ENCODE results near the gene TPX2. TPM values are rescaled to one million over a fixed set of nuclear protein-coding genes. Genes with fewer than 3 reads are reported as not detected.

The TPX2 gene
- total RNA-seq, 2 experiments from 2014 or later: 137 to 179 TPM

DNA sequence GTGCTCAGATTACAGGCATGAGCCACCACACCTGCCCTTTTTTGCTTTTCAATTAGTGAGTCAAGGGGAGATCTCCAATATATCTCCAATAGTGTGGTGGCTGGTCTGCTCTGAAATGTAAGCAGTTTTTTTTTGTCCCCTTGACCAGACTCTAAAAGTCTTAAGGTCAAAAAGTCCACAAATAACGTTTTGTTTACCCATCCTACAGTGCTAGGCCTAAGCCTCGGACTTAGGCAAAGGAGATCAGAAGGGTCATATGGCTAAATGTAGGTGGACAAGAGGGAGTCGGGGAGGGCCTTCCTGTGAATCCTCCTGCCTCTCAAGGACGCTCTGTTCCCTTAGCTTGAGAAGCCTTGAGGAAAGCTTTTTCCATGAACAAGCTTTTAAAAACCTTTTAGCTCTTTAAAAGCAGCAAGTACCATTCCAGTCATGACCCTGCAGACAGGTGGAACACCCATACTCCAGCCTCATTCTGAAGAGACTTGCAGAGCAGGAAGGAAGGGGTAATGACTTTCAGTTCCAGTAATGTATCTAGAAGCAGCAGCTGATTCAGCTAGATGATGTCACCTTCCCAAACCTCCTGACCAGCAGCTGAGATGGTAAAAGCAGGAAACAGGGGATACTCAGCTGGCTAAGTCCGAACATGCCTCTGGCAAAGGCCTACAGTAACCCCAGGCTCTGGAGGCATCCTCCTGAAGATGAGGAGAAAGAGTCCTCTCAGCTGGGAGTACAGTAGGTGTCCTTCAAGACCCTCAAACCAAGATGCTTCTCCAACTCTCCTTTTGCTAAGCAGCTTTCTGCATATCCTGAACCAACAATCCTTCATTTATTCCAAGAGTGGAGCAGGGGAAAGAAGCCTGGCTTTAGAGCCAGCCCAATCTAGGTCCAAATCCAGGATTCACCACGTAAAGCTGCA lies 40.0 kb upstream of the TPX2 start:
- intact Hi-C loops (cut with DNase I, micrococcal nuclease): loop anchor here (1.0 to 2.0 kb wide), 4 partner anchors 18 to 24 kb away; partner anchors contain the start of gene BCL2L1 (in 1 of the 2)
- peak overlapping the region; percentile 26 for H3K4me3 Mint-ChIP-seq
- ATAC-seq (peak; percentile 93), DNase-seq (peak; percentile 46)
- H3K4me1 Mint-ChIP-seq: peaks cover 68% of the 10 kb centered on the region
- ChIA-PET POLR2A (interaction anchor here (0.8 to 1.6 kb wide), 2 partner anchors 11 to 21 kb away, joined by 3 to 5 read pairs; no protein-coding TSS in a partner anchor), CTCF (interaction anchor here (0.7 to 3.0 kb wide), 12 partner anchors 8 to 86 kb away, joined by 3 to 14 read pairs (median 4); no protein-coding TSS in a partner anchor)
- H3K36me3 Mint-ChIP-seq (ENCODE audit: low read depth): peaks cover 72% of the 10 kb centered on the region
- H3K9me3 Mint-ChIP-seq (ENCODE audit: low read depth): no peaks in the 10 kb centered on the region
- peak overlapping the region; percentile 89 for H3K27ac Mint-ChIP-seq
- no peaks in the 10 kb centered on the region for H3K27me3 Mint-ChIP-seq

DNA sequence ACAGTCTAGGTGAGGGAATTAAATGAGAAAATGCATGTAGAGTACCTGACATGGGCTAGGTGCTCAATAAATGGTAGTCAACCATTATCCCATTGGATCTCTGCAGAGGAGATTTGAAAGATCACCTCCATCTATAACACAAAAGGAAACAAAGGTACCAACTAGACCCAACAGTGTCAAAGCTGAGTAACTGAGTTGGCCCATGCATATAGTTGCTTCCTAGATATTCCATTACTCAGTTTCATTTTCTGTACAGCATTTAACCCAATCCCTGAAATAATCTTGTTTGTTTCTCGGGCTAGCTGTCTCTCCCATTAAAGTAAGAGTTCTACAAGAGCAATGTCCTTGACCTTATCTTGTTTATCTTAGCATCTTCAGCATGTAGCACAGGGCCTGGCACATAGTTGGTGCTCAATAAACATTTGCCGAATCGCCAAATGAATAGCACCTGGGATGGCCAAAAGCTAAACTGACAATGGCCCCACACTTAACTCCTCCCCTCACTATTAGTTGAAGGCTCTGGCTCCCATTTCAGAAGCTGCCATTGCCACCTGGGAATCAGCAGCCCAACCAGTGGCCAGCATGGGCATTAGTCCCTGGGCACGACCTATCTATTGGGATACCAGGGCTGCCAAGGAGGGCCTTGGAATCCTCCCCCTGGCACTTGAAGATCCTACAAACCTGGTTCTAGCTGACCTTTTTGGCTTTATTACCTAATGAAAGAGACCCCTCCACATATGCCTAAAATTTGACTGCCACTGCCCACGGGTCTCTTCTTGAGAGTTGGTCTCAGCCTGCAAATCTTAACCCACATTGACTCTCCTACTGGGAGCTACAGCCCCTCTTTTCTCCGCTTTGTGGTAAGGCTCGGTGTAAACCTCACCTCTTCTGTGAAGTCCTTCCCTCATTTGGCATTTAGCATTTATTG lies 39.0 kb upstream of the TPX2 start:
- H3K36me3 Mint-ChIP-seq (ENCODE audit: low read depth): peaks cover 77% of the 10 kb centered on the region
- DNase-seq (no peak), ATAC-seq (peak; percentile 14)
- peak overlapping the region; percentile 89 for H3K27ac Mint-ChIP-seq
- ChIA-PET CTCF (interaction anchor here (0.7 to 3.0 kb wide), 12 partner anchors 9 to 87 kb away, joined by 3 to 14 read pairs (median 4); no protein-coding TSS in a partner anchor), POLR2A (interaction anchor here (0.6 kb wide), 1 partner anchor 151 kb away, joined by 4 read pairs; no protein-coding TSS in a partner anchor)
- intact Hi-C loops (cut with DNase I, micrococcal nuclease): loop anchor here (1.0 to 2.0 kb wide), 4 partner anchors 17 to 25 kb away; partner anchors contain the start of gene BCL2L1 (in 1 of the 2)
- no peak overlapping the region for H3K4me3 Mint-ChIP-seq
- H3K9me3 Mint-ChIP-seq (ENCODE audit: low read depth): no peaks in the 10 kb centered on the region
- peaks cover 62% of the 10 kb centered on the region for H3K4me1 Mint-ChIP-seq
- H3K27me3 Mint-ChIP-seq: no peaks in the 10 kb centered on the region

DNA sequence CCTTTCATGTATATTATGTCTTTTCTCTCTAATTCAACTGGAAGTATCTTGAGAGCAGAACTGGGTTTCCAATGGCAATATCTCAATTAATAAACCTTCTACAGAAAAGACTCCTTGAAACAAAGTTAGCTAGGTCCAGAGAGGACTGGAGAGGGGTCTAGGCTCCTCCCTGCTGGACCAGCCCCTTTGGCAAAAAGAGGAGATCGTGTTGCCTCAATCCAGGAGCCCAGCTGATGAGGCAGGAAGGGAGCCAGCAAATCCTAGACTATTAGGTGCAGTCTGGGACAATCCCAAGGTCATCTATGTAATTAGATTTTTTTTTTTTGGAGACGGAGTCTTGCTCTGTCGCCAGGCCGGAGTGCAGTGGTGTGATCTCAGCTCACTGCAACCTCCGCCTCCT lies 38.3 kb upstream of the TPX2 start:
- Mint-ChIP-seq H3K36me3 (ENCODE audit: low read depth) (peaks cover 74% of the 10 kb centered on the region), H3K9me3 (ENCODE audit: low read depth) (no peaks in the 10 kb centered on the region), H3K4me1 (peaks cover 57% of the 10 kb centered on the region), H3K27ac (peak overlapping the region; percentile 89), H3K4me3 (no peak overlapping the region), H3K27me3 (no peaks in the 10 kb centered on the region)
- POLR2A ChIA-PET: interaction anchor here (0.6 kb wide), 1 partner anchor 152 kb away, joined by 4 read pairs; no protein-coding TSS in a partner anchor
- DNase-seq (no peak), ATAC-seq (no peak)
- intact Hi-C loops (cut with DNase I, micrococcal nuclease): no loop called here
- CTCF ChIA-PET: interaction anchor here (0.7 to 3.0 kb wide), 9 partner anchors 10 to 88 kb away, joined by 3 to 14 read pairs (median 5); no protein-coding TSS in a partner anchor

DNA sequence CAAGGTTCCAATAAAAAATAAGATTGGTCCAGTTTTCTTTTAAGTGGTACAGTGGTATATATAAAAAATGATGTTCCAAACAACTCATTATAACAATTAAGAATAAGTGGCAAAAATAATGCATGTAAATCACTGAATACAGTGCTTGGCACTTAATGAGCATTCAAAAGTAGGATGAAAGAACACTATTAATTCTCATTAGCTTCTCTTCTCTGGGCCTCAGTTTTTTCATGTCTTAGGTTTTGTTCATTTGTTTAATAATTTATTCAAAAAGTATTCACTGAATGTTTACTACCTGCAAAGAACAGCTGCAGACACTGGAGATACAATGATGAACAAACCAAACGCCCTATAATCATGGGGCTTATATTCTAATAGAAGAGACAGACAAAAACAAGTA lies 37.5 kb upstream of the TPX2 start:
- intact Hi-C loops (cut with DNase I, micrococcal nuclease): no loop called here
- H3K27me3 Mint-ChIP-seq: no peaks in the 10 kb centered on the region
- DNase-seq (no peak), ATAC-seq (no peak)
- no peaks in the 10 kb centered on the region for H3K9me3 Mint-ChIP-seq (ENCODE audit: low read depth)
- ChIA-PET CTCF (interaction anchor here (1.1 to 3.0 kb wide), 3 partner anchors 9 to 89 kb away, joined by 3 to 14 read pairs (median 9); no protein-coding TSS in a partner anchor), POLR2A (no interaction called here)
- peaks cover 58% of the 10 kb centered on the region for H3K4me1 Mint-ChIP-seq
- peak overlapping the region; percentile 74 for H3K27ac Mint-ChIP-seq
- no peak overlapping the region for H3K4me3 Mint-ChIP-seq
- H3K36me3 Mint-ChIP-seq (ENCODE audit: low read depth): peaks cover 74% of the 10 kb centered on the region

DNA sequence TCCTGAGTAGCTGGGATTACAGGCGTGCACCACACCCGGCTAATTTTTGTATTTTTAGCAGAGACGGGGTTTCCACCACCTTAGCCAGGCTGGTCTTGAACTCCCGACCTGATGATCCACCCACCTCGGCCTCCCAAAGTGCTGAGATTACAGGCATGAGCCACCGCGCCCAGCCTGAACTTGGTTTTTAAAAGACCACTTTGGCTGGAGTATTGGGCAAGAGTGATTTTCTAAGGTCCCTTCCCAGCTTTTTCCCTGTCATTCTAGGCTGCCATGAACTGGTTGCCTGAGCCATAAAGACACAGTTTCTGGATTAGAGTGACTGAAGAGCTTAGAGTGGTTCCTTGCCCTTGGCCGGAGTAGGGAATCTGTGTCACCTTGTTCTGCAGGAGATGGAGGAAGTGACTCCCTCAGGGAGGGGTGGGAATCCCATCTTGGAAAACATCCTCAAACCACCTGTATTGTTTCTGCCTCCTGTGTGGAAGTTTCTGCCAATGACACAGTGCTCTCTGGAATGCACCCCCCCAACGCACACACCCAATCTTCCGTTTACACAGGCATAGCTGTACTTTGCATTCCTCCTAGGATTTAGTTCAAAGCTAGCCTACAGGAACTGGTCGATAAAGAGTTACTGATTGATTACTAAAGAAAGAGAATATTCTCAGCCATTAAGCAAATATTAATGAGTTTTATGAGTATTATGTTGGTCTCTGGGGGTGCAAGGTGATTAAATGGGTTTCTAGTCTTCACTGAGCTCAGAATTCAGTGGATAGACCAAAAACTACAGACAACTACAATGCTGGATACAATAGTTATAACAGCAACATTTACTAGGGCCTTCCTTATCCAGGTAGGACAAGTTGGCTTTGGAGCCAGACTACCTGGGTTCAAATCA lies 34.6 kb upstream of the TPX2 start:
- intact Hi-C loops (cut with DNase I, micrococcal nuclease): no loop called here

DNA sequence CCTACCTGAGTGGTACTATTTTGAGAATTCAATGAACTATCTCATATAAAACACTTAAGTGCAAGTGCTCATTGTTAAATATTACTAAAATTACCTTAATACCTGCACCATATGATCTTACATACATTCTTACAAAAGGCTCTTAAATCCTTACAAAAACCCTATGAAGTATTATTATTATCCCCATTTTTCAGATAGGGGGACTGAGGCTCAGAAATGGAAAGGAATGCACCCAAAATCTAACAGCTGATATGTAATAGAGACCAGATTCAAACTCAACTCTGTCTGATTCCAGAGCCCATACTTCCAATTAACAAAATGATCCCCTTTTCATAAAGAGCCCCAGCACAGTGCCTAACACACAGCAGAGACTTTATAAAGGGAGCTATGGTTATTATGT lies 33.9 kb upstream of the TPX2 start:
- ATAC-seq (no peak), DNase-seq (no peak)
- Mint-ChIP-seq H3K36me3 (ENCODE audit: low read depth) (peaks cover 74% of the 10 kb centered on the region), H3K4me3 (no peak overlapping the region), H3K27ac (no peak overlapping the region), H3K4me1 (peaks cover 57% of the 10 kb centered on the region), H3K27me3 (no peaks in the 10 kb centered on the region), H3K9me3 (ENCODE audit: low read depth) (no peaks in the 10 kb centered on the region)
- CTCF ChIA-PET: interaction anchor here (0.8 to 1.3 kb wide), 2 partner anchors 10 to 11 kb away, joined by 4 to 6 read pairs; no protein-coding TSS in a partner anchor
- POLR2A ChIA-PET: no interaction called here
- intact Hi-C loops (cut with DNase I, micrococcal nuclease): no loop called here

More for the DNA sequence above, 34.6 kb upstream of the TPX2 start:
- Mint-ChIP-seq H3K9me3 (ENCODE audit: low read depth) (no peaks in the 10 kb centered on the region), H3K36me3 (ENCODE audit: low read depth) (peaks cover 75% of the 10 kb centered on the region), H3K27me3 (no peaks in the 10 kb centered on the region), H3K27ac (no peak overlapping the region), H3K4me3 (no peak overlapping the region), H3K4me1 (peaks cover 59% of the 10 kb centered on the region)
- POLR2A ChIA-PET: no interaction called here
- CTCF ChIA-PET: interaction anchor here (0.7 to 0.8 kb wide), 2 partner anchors 11 to 28 kb away, joined by 3 to 4 read pairs; no protein-coding TSS in a partner anchor
- DNase-seq (no peak), ATAC-seq (no peak)

DNA sequence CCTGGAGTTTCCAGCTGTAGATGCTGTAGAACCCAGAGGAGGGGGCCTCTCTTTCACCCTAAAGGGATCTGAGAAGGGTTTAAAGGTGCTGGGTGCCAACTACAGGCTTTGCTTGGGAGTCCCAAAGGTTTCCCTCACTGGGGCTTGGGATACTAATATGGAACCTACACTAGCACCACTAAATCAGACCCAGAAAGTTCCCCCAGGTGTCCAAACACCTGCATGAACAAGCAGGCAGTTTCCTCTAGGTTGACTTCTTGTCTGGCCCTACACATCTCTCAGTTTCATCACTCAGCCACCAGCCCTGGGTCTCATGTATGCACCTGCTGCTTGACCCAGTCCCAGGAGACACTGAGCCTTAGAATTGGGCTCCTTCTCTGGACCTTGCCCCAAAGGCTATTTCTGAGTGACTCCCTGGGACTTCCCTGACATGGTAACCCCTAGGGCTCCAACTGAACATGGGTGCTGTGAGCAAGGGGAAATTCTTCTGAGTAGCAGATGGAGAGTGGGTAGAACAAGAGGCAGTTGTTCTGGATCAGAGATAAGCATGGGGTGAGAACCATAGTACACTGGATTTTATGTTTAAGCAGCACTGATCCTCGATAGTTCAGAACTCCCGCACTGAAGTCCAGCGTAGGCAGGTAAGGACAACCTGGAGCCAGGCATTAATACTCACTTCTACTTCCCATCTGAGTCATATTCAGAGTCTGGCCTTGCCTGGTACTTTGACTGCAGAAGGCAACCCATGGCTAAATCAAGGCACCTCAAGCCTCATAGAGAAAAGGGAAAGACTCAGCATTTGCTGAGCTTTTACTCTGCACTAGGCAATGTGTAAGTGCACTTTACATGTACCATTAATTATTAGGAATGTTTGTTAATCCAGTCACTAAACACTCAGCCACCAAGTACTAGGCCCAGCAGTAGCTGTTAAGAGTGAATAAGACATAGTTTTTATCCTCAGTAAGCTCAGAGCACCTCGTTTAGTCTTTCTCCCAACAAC lies 33.2 kb upstream of the TPX2 start:
- ATAC-seq: no peak
- Mint-ChIP-seq H3K27me3 (no peaks in the 10 kb centered on the region), H3K27ac (peak overlapping the region; percentile 76), H3K4me3 (no peak overlapping the region), H3K36me3 (ENCODE audit: low read depth) (peaks cover 74% of the 10 kb centered on the region), H3K4me1 (peaks cover 58% of the 10 kb centered on the region), H3K9me3 (ENCODE audit: low read depth) (no peaks in the 10 kb centered on the region)
- ChIA-PET CTCF (interaction anchor here (1.1 to 1.3 kb wide), 3 partner anchors 10 to 44 kb away, joined by 3 to 7 read pairs (median 6); no protein-coding TSS in a partner anchor), POLR2A (no interaction called here)
- no peak for DNase-seq
- intact Hi-C loops (cut with DNase I, micrococcal nuclease): no loop called here

DNA sequence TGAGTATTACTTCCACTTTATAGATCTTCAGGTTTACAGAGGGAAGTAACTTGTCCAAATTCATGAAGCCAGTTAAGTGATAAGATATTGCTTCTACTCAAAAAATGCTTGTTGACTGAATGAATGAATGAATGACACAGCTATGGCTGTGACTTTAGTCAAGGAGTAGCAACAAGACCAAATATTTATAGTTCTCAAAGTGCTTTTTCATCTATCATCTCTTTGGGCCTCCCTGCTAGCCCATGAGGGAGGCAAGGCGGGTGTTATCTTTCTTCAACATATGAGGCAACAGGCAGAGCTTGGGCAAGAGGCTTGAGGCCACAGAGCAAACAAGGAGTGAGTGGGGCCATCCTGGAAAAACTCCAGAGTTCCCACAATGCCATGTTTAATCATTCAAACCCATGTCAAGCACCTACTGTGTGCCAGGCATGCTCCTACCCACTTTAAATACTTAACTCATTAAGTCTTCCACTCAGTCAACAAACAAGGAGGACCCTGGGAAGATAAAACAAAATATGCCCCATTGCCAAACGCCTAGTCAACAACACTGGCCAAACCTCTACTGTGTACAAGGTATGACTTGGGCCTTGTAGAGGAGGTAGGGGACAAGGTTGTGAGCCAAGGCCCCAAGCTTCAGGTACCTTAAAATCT lies 32.4 kb upstream of the TPX2 start:
- POLR2A ChIA-PET: no interaction called here
- Mint-ChIP-seq H3K9me3 (ENCODE audit: low read depth) (no peaks in the 10 kb centered on the region), H3K27ac (peak overlapping the region; percentile 51), H3K27me3 (no peaks in the 10 kb centered on the region), H3K4me1 (peaks cover 59% of the 10 kb centered on the region), H3K4me3 (no peak overlapping the region), H3K36me3 (ENCODE audit: low read depth) (peaks cover 75% of the 10 kb centered on the region)
- no peak for DNase-seq
- intact Hi-C loops (cut with DNase I, micrococcal nuclease): no loop called here
- CTCF ChIA-PET: interaction anchor here (1.0 to 1.4 kb wide), 5 partner anchors 8 to 45 kb away, joined by 3 to 7 read pairs (median 6); no protein-coding TSS in a partner anchor
- no peak for ATAC-seq

DNA sequence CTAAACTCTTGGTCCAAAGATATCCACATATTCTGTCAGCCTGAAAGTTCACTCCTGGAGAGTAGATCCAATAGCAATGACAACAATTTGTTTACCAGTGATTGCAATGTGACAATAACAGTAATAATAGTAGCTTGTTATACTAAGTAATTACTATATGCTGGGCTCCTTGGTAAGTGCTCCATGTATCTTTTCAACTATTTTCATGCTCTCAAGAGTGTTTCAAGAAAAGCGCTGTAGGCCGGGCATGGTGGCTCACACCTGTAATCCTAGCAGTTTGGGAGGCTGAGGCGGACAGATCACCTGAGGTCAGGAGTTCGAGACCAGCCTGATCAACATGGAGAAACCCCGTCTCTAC lies 31.9 kb upstream of the TPX2 start:
- Mint-ChIP-seq H3K9me3 (ENCODE audit: low read depth) (no peaks in the 10 kb centered on the region), H3K27ac (peak overlapping the region; percentile 51), H3K4me1 (peaks cover 59% of the 10 kb centered on the region), H3K4me3 (no peak overlapping the region), H3K27me3 (no peaks in the 10 kb centered on the region), H3K36me3 (ENCODE audit: low read depth) (peaks cover 75% of the 10 kb centered on the region)
- ChIA-PET POLR2A (no interaction called here), CTCF (interaction anchor here (1.0 to 1.4 kb wide), 2 partner anchors 9 to 21 kb away, joined by 3 to 6 read pairs; no protein-coding TSS in a partner anchor)
- intact Hi-C loops (cut with DNase I, micrococcal nuclease): no loop called here
- ATAC-seq: no peak
- no peak for DNase-seq

Data from activated CD4-positive, alpha-beta T cell treated with anti-CD3 and anti-CD28 coated beads for 36 hours (primary cell).